Measurements from ENCODE around the gene ZNF791.
"Not testable (repeated sequence)": the region's sequence is repeated elsewhere in the genome, so short reads cannot be mapped to it uniquely, and the experiment has no call there.

Gene ZNF791

DNA sequence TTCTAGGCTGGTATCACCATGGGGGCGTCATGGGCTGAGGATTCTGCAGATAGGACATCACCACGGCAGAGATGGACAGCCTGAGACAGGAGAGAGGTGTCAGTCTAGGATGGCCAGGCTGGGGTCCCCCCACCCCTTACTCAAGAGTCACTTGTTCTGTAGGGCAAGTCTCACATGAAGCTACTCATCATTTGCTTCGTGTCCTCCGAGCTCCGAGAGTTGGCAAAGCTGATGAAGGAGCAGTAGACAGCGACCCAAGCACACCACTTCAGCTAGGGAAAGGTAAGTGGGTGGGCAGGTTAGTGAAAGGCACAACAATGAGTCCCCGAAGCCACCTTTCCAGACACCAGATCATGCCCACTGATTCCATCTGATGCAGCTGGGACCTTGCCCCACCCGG lies 57.6 kb downstream of the ZNF791 start:
- DNase-seq: no peak

GRCh38 chr19:12668932-12669269 lies 58.2 kb downstream of the ZNF791 start:
- DNase-seq: peak; percentile 62 to 71

DNA sequence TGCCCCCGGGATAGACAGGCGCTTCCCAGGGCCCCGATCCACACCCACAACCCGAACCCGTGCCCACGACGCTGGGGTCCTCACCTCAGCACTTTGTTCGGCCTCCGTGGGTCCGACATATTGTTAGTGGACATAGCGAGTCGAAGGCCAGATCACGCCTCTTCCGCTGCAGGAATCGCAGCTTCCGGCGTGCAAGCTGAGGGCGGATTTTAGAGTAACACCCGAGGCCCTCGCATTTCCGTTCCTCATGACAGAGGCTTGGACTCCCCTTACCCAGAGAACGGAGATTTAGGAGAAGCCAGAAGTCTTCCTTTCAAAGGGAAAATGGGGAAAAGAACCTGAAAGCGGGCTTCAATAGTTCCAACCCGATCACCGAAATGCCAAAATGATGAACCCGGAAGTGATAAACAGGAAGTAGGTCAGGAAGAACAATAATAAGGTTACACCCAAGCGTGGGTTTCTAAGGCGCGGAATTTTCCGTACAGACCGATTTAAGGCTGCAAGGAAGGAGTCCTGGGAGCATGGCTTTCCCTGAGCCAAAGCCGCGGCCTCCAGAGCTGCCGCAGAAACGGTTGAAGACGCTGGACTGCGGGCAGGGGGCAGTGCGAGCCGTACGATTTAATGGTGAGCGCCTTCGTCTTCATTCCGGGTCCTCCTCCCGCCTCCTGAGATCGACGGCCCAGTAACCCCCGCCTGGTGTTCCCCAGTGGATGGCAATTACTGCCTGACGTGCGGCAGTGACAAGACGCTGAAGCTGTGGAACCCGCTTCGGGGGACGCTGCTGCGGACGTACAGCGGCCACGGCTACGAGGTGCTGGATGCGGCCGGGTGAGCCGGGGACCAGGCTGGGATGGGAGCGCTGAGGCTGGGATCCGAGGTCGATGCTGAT lies 58.8 kb downstream of the ZNF791 start:
- peak; percentile 77 to 82 for DNase-seq

GRCh38 chr19:12670159-12670928 lies 59.6 kb downstream of the ZNF791 start:
- no peak for DNase-seq

DNA sequence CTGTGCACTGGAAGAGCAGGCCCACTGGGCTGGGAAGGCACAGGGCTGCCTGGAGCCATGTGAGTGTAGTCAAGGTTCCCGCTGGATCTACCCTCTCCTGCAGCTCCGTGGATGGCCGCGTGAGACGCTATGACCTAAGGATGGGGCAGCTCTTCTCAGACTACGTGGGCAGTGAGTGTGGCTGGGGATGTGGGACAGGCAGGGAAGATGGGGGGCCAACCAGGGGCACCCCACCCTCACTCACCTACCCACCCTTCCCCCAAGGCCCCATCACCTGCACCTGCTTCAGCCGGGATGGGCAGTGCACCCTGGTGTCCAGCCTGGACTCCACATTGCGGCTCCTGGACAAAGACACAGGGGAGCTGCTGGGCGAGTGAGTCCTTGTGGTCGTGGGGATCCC lies 62.0 kb downstream of the ZNF791 start:
- no peak for DNase-seq

- no peak for DNase-seq
Observed at GRCh38 chr19:12675399-12675798, 64.7 kb downstream of the ZNF791 start.

DNA sequence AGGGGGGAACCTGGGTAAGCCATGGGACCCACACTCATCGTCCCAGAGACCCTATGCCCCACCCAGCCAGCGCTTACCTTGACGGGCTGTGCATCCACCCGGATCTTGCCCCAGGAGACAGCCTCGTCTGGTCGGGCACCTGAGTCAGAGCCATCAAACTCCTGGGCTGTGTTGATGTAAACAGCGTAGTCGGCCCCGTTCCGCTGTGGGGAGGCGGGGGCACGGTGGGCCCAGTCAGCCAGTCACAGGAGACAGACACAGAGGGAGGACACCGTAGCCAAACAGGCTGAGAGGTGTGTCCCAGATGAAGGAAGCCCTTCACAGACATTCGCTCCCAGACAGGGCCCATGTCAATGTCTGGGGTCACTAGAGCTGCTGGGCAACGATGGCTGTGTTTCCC lies 65.2 kb downstream of the ZNF791 start:
- DNase-seq: no peak

GRCh38 chr19:12676384-12676792 lies 65.7 kb downstream of the ZNF791 start:
- peak; percentile 95 for DNase-seq

- DNase-seq: no peak
Observed at GRCh38 chr19:12676928-12677327, 66.2 kb downstream of the ZNF791 start.

DNA sequence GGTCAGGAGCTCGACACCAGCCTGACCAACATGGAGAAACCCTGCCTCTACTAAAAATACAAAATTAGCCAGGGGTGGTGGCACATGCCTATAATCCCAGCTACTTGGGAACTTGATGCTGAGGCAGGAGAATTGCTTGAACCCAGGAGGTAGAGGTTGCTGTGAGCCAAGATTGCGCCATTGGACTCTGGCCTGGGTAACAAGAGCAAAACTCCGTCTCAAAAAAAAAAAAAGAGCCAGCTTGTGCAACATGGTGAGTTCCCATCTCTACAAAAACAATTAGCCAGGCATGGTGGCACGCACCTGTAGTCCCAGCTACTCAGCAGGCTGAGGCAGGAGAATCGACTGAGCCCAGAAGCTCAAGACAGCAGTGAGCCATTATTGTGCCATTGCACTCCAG lies 67.3 kb downstream of the ZNF791 start:
- not testable (repeated sequence) for DNase-seq

DNA sequence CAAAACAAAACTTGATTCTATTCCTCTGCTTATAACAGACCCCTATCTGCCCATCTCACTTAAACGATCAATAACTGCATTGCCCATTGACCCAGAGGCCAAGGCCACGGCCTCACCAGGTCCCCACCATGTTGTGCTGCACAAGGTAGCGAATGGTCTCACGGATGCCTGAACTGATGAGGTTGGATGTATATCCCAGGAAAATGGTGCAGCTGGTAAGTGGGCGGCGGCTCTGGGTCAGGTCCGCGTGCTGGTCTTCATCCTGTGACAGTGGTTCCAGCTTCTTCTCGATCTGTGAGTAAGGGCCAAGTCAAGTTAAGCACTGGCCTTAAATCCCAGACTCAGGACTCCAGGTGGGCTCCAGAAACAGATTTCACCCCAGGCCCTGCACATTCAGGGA lies 69.3 kb downstream of the ZNF791 start:
- no peak for DNase-seq

GRCh38 chr19:12681074-12681987 lies 70.6 kb downstream of the ZNF791 start, which contains the start of gene DHPS:
Gene DHPS, minus strand, starts transcription at chr19:12681880. Its CDS starts 114 bp downstream, at chr19:12681766.
- peak; percentile 89 to 93 for DNase-seq
